HG03439 (cell line): Measurements from ENCODE around the gene LOXL1.

ENCODE experiments used
- ATAC-seq: cut with Tn5 transposase; IDR thresholded peaks from one replicate; pipeline ENCODE4 v1.9.1; 2021; ENCODE audit warnings: mild to moderate bottlenecking, moderate library complexity; ENCODE audit not compliant: unreplicated experiment

Gene LOXL1

GRCh38 chr15:73926219-73927002 is at the start of gene LOXL1:
LOXL1 (plus strand) TSS chr15:73926462; CDS start chr15:73926784, 322 bp downstream.
- no peak for ATAC-seq

GRCh38 chr15:73879426-73879825 is 46.8 kb upstream of the LOXL1 start:
- ATAC-seq, result no peak

GRCh38 chr15:73881579-73882320 is 44.5 kb upstream of the LOXL1 start:
- ATAC-seq, result no peak

- no peak for ATAC-seq
Observed at GRCh38 chr15:73882761-73883419, 43.4 kb upstream of the LOXL1 start.

GRCh38 chr15:73884159-73884558 is 42.1 kb upstream of the LOXL1 start:
- ATAC-seq, result no peak

- no peak for ATAC-seq
Observed at GRCh38 chr15:73885954-73886700, 40.1 kb upstream of the LOXL1 start.

GRCh38 chr15:73886717-73887345 is 39.4 kb upstream of the LOXL1 start:
- ATAC-seq, result no peak

GRCh38 chr15:73887481-73887880 is 38.8 kb upstream of the LOXL1 start:
- no peak for ATAC-seq

GRCh38 chr15:73888224-73889041 is 37.8 kb upstream of the LOXL1 start:
- ATAC-seq, result no peak

- no peak for ATAC-seq
Observed at GRCh38 chr15:73889053-73889761, 37.1 kb upstream of the LOXL1 start.

GRCh38 chr15:73889762-73890124 is 36.5 kb upstream of the LOXL1 start:
- no peak for ATAC-seq

GRCh38 chr15:73891328-73892315 is 34.6 kb upstream of the LOXL1 start:
- ATAC-seq, result no peak

GRCh38 chr15:73892446-73893226 is 33.6 kb upstream of the LOXL1 start:
- ATAC-seq, result no peak

GRCh38 chr15:73894133-73894814 is 32.0 kb upstream of the LOXL1 start:
- ATAC-seq, result no peak

- ATAC-seq, result no peak
Observed at GRCh38 chr15:73897441-73898261, 28.6 kb upstream of the LOXL1 start.
